Suprapubic skin (tissue), 4 donors: Measurements from ENCODE around the gene RAPGEF5. TPM values are rescaled to one million over a fixed set of nuclear protein-coding genes. Genes with fewer than 3 reads are reported as not detected.
A peak's percentile ranks its signal among the peaks of the same experiment; 100 is the strongest.

Source experiments
- DNase-seq, 2 donors: peaks; one replicate each; pipeline ENCODE4 v3.0.0-alpha.2; 2019; ENCODE audit warnings: low spot score in 2 of 2
- H3K27ac ChIP-seq: fragments of 200-600 bp; sonication (generic); one replicate; pipeline ENCODE4 v1.5.1; 2019
- H3K27me3 ChIP-seq: fragments of 200-600 bp; sonication (generic); one replicate; pipeline ENCODE4 v1.5.1; 2019
- H3K36me3 ChIP-seq: fragments of 200-600 bp; sonication (generic); one replicate; pipeline ENCODE4 v1.5.1; 2019
- H3K4me1 ChIP-seq: fragments of 200-600 bp; sonication (generic); one replicate; pipeline ENCODE4 v1.5.1; 2019
- H3K4me3 ChIP-seq: fragments of 200-600 bp; sonication (generic); one replicate; pipeline ENCODE4 v1.5.1; 2019; ENCODE audit warnings: mild to moderate bottlenecking
- H3K9me3 ChIP-seq: fragments of 200-600 bp; sonication (generic); one replicate; pipeline ENCODE4 v1.5.1; 2019
- EP300 ChIP-seq: sonication (generic); formaldehyde crosslinking; IDR thresholded peaks from one replicate; pipeline ENCODE4 v1.6.1; 2017; ENCODE audit warnings: antibody characterized with exemption
- POLR2A ChIP-seq, 2 donors: fragments of 450-650 bp; IDR thresholded peaks; one replicate each; pipeline ENCODE4 v1.6.1; 2017; ENCODE audit warnings: antibody characterized with exemption in 2 of 2, mild to moderate bottlenecking in 2 of 2, moderate library complexity in 2 of 2
- POLR2AphosphoS5 ChIP-seq, 3 donors: sonication (generic); formaldehyde crosslinking; IDR thresholded peaks; one replicate each; pipeline ENCODE4 v1.6.1; 2017; ENCODE audit warnings: antibody characterized with exemption in 3 of 3
- WGBS: methylation state at CpG from one replicate; pipeline ENCODE4 v1.1.5; 2018; 5-methylcytosine and 5-hydroxymethylcytosine counted together
- total RNA-seq, 4 donors: library from RNA; depleted of rRNA; stranded (reverse); fragments of >200 nt; gene quantifications; one replicate each; pipeline ENCODE4 v1.1.0, GENCODE V29; 2016
- TF ChIP-seq, protein P1 (sequence below), 2 donors: fragments of 200-600 bp in 1 of 2; fragments of 450-650 bp in 1 of 2; sonication (generic) in 1 of 2; IDR thresholded peaks; one replicate each; pipeline ENCODE4 v1.5.1; 2016 to 2019; ENCODE audit warnings: antibody characterized with exemption in 2 of 2, mild to moderate bottlenecking in 1 of 2, moderate library complexity in 1 of 2

The RAPGEF5 gene, protein sequence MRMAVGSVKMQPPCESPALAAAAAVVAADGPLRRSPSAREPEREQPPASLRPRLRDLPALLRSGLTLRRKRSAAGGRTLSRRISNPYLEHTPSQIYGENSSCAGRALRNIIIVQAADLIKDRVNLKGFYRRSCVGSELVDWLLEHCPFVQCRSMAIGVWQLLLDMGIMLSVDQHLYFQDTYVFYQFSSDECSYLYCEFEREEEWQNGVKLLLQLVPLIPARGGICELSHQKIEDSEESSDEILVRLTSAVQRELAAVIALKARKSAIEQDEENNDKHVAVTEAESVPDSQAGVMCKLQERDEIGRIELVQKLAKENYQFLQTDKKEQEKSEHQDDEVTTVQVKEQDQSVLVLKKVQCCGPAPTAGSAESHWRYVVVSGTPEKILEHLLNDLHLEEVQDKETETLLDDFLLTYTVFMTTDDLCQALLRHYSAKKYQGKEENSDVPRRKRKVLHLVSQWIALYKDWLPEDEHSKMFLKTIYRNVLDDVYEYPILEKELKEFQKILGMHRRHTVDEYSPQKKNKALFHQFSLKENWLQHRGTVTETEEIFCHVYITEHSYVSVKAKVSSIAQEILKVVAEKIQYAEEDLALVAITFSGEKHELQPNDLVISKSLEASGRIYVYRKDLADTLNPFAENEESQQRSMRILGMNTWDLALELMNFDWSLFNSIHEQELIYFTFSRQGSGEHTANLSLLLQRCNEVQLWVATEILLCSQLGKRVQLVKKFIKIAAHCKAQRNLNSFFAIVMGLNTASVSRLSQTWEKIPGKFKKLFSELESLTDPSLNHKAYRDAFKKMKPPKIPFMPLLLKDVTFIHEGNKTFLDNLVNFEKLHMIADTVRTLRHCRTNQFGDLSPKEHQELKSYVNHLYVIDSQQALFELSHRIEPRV
- total RNA-seq = 10 to 100 TPM; 22.6 to 88.5 (median 26.9) TPM

DNA sequence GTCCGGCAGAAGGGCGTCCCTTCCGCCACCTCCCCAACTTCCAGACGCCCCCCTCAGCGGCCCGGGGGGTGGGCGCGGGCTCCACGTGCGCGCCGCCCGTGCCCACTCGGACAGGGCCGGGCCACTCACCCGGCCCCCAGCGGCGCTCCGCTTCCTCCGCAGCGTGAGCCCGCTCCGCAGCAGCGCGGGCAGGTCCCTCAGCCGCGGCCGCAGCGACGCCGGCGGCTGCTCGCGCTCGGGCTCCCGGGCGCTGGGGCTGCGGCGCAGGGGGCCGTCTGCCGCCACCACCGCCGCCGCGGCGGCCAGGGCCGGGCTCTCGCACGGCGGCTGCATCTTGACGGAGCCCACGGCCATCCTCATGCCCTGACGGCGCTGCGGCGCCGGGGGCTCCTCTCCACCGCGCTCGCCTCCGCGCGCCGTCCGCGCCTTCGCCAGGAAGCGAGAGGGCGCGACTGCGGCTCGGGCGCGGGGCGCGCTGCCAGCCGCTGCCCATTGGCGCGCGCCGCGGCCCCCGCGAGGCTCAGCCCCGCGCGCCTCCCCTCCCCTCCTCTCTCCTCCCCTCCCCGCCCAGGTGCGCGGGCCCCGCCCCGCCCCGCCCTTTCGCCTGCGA is at the start of gene RAPGEF5:
Gene RAPGEF5 (minus strand): TSS at position 454 of the 610 bp plus-strand sequence. CDS start 94 bp downstream, at position 360.
- peak within 1 kb of the TSS; percentile 71 for H3K4me3 ChIP-seq
- TF ChIP-seq, protein P1, sequence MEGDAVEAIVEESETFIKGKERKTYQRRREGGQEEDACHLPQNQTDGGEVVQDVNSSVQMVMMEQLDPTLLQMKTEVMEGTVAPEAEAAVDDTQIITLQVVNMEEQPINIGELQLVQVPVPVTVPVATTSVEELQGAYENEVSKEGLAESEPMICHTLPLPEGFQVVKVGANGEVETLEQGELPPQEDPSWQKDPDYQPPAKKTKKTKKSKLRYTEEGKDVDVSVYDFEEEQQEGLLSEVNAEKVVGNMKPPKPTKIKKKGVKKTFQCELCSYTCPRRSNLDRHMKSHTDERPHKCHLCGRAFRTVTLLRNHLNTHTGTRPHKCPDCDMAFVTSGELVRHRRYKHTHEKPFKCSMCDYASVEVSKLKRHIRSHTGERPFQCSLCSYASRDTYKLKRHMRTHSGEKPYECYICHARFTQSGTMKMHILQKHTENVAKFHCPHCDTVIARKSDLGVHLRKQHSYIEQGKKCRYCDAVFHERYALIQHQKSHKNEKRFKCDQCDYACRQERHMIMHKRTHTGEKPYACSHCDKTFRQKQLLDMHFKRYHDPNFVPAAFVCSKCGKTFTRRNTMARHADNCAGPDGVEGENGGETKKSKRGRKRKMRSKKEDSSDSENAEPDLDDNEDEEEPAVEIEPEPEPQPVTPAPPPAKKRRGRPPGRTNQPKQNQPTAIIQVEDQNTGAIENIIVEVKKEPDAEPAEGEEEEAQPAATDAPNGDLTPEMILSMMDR (IDR thresholded peaks at IDR 0.05) = no peak
- TF ChIP-seq EP300 (no peak), POLR2AphosphoS5 (IDR thresholded peaks at IDR 0.05) (no peak), POLR2A (IDR thresholded peaks at IDR 0.05) (no peak)
- H3K27me3 ChIP-seq = peaks cover 10% of the 10 kb centered on the region
- peak within 1 kb of the TSS; percentile 80 for H3K27ac ChIP-seq
- peaks cover 26% of the 10 kb centered on the region for H3K4me1 ChIP-seq
- H3K36me3 ChIP-seq = no peaks in the 10 kb centered on the region
- DNase-seq = no peak
- no CpG with 5 or more reads among the region's 95 CpGs for WGBS
- no peaks in the 10 kb centered on the region for H3K9me3 ChIP-seq

DNA sequence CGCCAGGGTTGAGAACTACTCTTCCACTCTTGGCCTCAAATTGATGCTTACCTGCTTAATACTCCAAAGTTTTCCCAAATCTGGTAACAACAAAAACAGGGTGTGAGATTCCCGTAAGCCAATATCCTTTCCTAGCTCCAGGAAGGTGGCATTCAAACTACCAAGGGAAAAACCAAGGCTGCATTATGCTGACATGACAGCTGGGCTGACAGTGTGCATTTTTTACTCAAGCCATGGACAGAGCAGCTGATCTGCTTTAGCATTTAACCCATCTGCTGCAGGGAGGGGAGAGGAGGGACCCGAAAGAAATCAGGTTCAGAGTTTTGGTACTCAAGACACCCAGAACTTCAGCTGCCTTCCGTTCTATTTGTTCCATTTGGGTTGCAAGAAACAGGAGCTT is 49.8 kb upstream of the RAPGEF5 start:
- Histone ChIP-seq H3K36me3 (no peaks in the 10 kb centered on the region), H3K27me3 (no peaks in the 10 kb centered on the region), H3K4me1 (no peaks in the 10 kb centered on the region), H3K4me3 (no peak overlapping the region), H3K27ac (no peak overlapping the region), H3K9me3 (no peaks in the 10 kb centered on the region)
- TF ChIP-seq EP300 = no peak
- no peak for TF ChIP-seq POLR2AphosphoS5 (IDR thresholded peaks at IDR 0.05)
- no peak for TF ChIP-seq POLR2A (IDR thresholded peaks at IDR 0.05)
- TF ChIP-seq, protein P1 (IDR thresholded peaks at IDR 0.05) = no peak
- DNase-seq = no peak
- 95% methylated on average over 4 of the region's 4 CpGs for WGBS

DNA sequence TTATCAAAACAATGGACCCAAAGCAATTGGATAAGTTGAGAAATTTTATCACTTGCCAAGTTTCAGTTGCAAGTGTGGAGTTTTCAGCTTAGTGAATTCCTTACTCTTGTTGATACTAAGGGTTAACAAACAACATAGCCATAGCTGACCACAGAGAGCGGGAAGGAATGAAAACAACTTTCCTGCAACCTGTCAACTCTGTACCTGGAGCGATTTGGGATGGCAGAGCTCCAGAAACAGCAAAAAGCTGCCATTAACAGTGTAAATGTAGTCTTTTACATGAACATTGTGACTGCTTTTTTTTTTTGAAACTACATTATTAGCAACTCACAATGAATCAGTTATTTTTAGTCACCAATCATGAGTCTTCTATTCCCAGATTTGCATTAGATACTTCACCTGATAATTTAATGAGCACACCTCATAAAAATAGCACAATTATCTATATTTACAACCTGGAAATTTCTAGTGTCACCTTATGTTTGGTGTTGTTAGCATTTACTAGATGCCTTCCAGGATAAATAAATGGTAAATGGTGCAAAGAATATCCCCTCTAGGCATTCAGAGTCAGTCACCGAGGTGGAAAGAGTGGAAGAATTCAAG is 47.6 kb upstream of the RAPGEF5 start:
- no peak for TF ChIP-seq POLR2AphosphoS5 (IDR thresholded peaks at IDR 0.05)
- TF ChIP-seq, protein P1 (IDR thresholded peaks at IDR 0.05) = no peak
- no peak for TF ChIP-seq EP300
- TF ChIP-seq POLR2A (IDR thresholded peaks at IDR 0.05) = no peak
- H3K27ac ChIP-seq = no peak overlapping the region
- no peaks in the 10 kb centered on the region for H3K4me1 ChIP-seq
- H3K4me3 ChIP-seq = no peak overlapping the region
- no peak for DNase-seq
- H3K9me3 ChIP-seq = no peaks in the 10 kb centered on the region
- WGBS = 68% methylated on average over 3 of the region's 3 CpGs
- no peaks in the 10 kb centered on the region for H3K27me3 ChIP-seq
- H3K36me3 ChIP-seq = no peaks in the 10 kb centered on the region

DNA sequence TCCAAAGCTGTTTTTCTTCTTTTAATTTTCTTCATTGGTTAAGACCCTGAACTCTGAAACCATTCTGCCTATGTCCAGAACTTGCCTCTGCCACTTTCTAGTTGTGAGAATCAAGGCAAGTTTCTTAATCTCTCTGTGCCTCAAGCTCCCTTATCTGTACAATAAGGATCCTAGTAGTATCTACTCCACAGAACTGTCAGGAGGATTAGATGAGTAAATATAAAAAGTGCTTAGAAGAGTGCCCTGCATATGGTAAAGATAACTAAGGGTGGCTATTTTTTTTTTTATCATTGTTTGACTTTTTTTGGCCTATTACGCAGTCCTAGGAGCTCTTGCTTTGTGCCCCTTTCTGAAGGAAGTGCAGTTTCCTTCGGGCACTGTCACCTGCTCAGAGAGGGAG is 46.4 kb upstream of the RAPGEF5 start:
- Histone ChIP-seq H3K9me3 (no peaks in the 10 kb centered on the region), H3K36me3 (no peaks in the 10 kb centered on the region), H3K27me3 (no peaks in the 10 kb centered on the region), H3K4me3 (no peak overlapping the region), H3K4me1 (no peaks in the 10 kb centered on the region), H3K27ac (no peak overlapping the region)
- DNase-seq = no peak
- TF ChIP-seq POLR2AphosphoS5 (IDR thresholded peaks at IDR 0.05) (no peak), EP300 (no peak), POLR2A (IDR thresholded peaks at IDR 0.05) (no peak)
- TF ChIP-seq, protein P1 (IDR thresholded peaks at IDR 0.05) = no peak
- 97% methylated on average over 2 of the region's 2 CpGs for WGBS
